ENCODE data around the gene DUSP15.

DNA sequence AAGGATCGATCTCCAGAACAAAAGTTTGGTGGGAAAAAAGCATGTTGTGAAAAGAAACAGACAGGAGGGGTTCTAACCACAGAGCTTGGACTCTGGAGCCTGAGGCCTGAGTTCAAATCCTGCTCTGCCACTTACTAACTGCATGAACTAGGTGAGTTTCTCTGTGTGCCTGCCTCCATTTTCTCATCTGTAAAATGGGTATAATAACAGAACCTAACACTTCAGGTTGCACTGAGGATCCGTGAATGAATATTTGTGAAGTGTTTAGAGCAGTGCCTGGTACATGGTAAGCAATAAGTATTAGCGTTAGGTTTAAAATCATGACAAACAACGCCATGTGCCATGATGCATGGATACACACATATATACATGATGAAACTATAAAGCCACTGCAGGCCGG lies 36.7 kb upstream of the DUSP15 start:
- TF ChIP-seq CTCF (conservative IDR thresholded peaks at IDR 0.05) (no peak), EZH2 (IDR thresholded peaks at IDR 0.05; ENCODE audit: low read depth) (no peak)

All from PC-9 (cell line).